ENCODE results near the gene FUT2. TPM values are rescaled to one million over a fixed set of nuclear protein-coding genes. Genes with fewer than 3 reads are reported as not detected.

FUT2 gene
- total RNA-seq, 1 experiment from 2014 or later = 12.5 TPM

- peaks cover 6 to 23% of the 10 kb centered on the region in 2 experiments for H3K4me1 ChIP-seq (ENCODE audit: control insufficient read depth in 1 of 2, insufficient read depth in 2 of 2, low read length in 2 of 2)
- no peak overlapping the region; the same call in 1 of the 2 replicates for H3K27ac ChIP-seq (ENCODE audit: low read depth, low read length)
- ChIA-PET POLR2A (interaction anchor here (1.2 kb wide), 1 partner anchor 15 kb away, joined by 3 read pairs; no protein-coding TSS in a partner anchor), CTCF (no interaction called here), RAD21 (ENCODE audit: low non-redundant PET in 1 of 2, low total read pairs in 2 of 2, uncharacterized antibody in 2 of 2, unreplicated experiment in 2 of 2) (no interaction called here)
- no peak overlapping the region for H2AFZ ChIP-seq (ENCODE audit: low read depth, low read length, poor library complexity, severe bottlenecking)
- H3K36me3 ChIP-seq (ENCODE audit: control insufficient read depth in 1 of 2, insufficient read depth in 2 of 2, low read length in 2 of 2) = no peaks in the 10 kb centered on the region
- H3K79me2 ChIP-seq (ENCODE audit: insufficient read depth, low read length) = no peaks in the 10 kb centered on the region
- ATAC-seq = no peak
- H3K9me2 ChIP-seq (ENCODE audit: insufficient read depth) = no peaks in the 10 kb centered on the region
- intact Hi-C loops (cut with micrococcal nuclease) = no loop called here
- no peak overlapping the region for H3K4me2 ChIP-seq (ENCODE audit: low read length)
- H3K4me3 ChIP-seq (replicated peaks in 1 of 2; ENCODE audit: low read depth in 1 of 2, low read length in 2 of 2) = no peak overlapping the region
- no peaks in the 10 kb centered on the region for H4K20me1 ChIP-seq (ENCODE audit: insufficient read depth)
- BruUV-seq (replicated peaks) = no TSS peak
- no peak overlapping the region for H3K9ac ChIP-seq (ENCODE audit: low read length)
- H3K27me3 ChIP-seq (ENCODE audit: insufficient read depth, low read length) = no peaks in the 10 kb centered on the region
- no peaks in the 10 kb centered on the region for H3K9me3 ChIP-seq (ENCODE audit: control insufficient read depth in 1 of 2, insufficient read depth in 1 of 2, low read depth in 1 of 2, low read length in 2 of 2)
- DNase-seq (ENCODE audit: low read depth, low spot score) = no peak
- no peak for TF ChIP-seq SRF (IDR thresholded peaks at IDR 0.05; ENCODE audit: low read depth)
- TF ChIP-seq CEBPB (IDR thresholded peaks at IDR 0.05; ENCODE audit: low read depth) = no peak
- TF ChIP-seq SP1 (IDR thresholded peaks at IDR 0.05; ENCODE audit: low read depth) = no peak
Observed at GRCh38 chr19:48728911-48729664, 33.3 kb downstream of the FUT2 start.

- Histone ChIP-seq H3K79me2 (ENCODE audit: insufficient read depth, low read length) (no peaks in the 10 kb centered on the region), H4K20me1 (ENCODE audit: insufficient read depth) (no peaks in the 10 kb centered on the region), H3K4me3 (replicated peaks in 1 of 2; ENCODE audit: low read depth in 1 of 2, low read length in 2 of 2) (no peak overlapping the region), H3K36me3 (ENCODE audit: control insufficient read depth in 1 of 2, insufficient read depth in 2 of 2, low read length in 2 of 2) (no peaks in the 10 kb centered on the region), H3K9me3 (ENCODE audit: control insufficient read depth in 1 of 2, insufficient read depth in 1 of 2, low read depth in 1 of 2, low read length in 2 of 2) (no peaks in the 10 kb centered on the region), H3K27ac (ENCODE audit: low read depth, low read length) (no peak overlapping the region), H3K9ac (ENCODE audit: low read length) (no peak overlapping the region), H2AFZ (ENCODE audit: low read depth, low read length, poor library complexity, severe bottlenecking) (no peak overlapping the region), H3K4me2 (ENCODE audit: low read length) (no peak overlapping the region), H3K4me1 (ENCODE audit: control insufficient read depth in 1 of 2, insufficient read depth in 2 of 2, low read length in 2 of 2) (peaks cover 0 to 10% of the 10 kb centered on the region in 2 experiments; a peak in 2 of 4 replicates), H3K27me3 (ENCODE audit: insufficient read depth, low read length) (no peaks in the 10 kb centered on the region), H3K9me2 (ENCODE audit: insufficient read depth) (no peaks in the 10 kb centered on the region)
- DNase-seq (ENCODE audit: low read depth, low spot score) (no peak), ATAC-seq (no peak)
- TF ChIP-seq ELF1 (IDR thresholded peaks at IDR 0.05; ENCODE audit: borderline replicate concordance, low read depth) = no peak
- TF ChIP-seq ZFX (IDR thresholded peaks at IDR 0.05) = no peak
- TF ChIP-seq EGR1 (IDR thresholded peaks at IDR 0.05; ENCODE audit: low read depth) = no peak
- no peak for TF ChIP-seq SP1 (IDR thresholded peaks at IDR 0.05; ENCODE audit: low read depth)
- TF ChIP-seq ZBTB33 (IDR thresholded peaks at IDR 0.05; ENCODE audit: extremely low read depth, insufficient replicate concordance, low read length) = no peak
- no peak for TF ChIP-seq EZH2 (IDR thresholded peaks at IDR 0.05)
- TF ChIP-seq YY1 (IDR thresholded peaks at IDR 0.05; ENCODE audit: extremely low read depth, insufficient replicate concordance, low read depth, low read length) = no peak
- no peak for TF ChIP-seq SRF (IDR thresholded peaks at IDR 0.05; ENCODE audit: low read depth)
- TF ChIP-seq CEBPB (IDR thresholded peaks at IDR 0.05; ENCODE audit: low read depth) = no peak
- no peak for TF ChIP-seq TCF7L2 (IDR thresholded peaks at IDR 0.05; ENCODE audit: borderline replicate concordance, extremely low read depth, insufficient read depth, insufficient read length)
- no peak for TF ChIP-seq SIN3A (IDR thresholded peaks at IDR 0.05; ENCODE audit: low read depth)
- TF ChIP-seq RAD21 (IDR thresholded peaks at IDR 0.05; ENCODE audit: low read depth) = no peak
- TF ChIP-seq JUND (IDR thresholded peaks at IDR 0.05) = no peak
- ChIA-PET CTCF (no interaction called here), POLR2A (no interaction called here), RAD21 (ENCODE audit: low non-redundant PET in 1 of 2, low total read pairs in 2 of 2, uncharacterized antibody in 2 of 2, unreplicated experiment in 2 of 2) (no interaction called here)
- BruUV-seq (replicated peaks) = no TSS peak
- intact Hi-C loops (cut with micrococcal nuclease) = no loop called here
Observed at GRCh38 chr19:48731452-48731851, 35.7 kb downstream of the FUT2 start.

All from HCT116 (cell line).